ENCODE results near the gene ATG2B. TPM values are rescaled to one million over a fixed set of nuclear protein-coding genes. Genes with fewer than 3 reads are reported as not detected.

The ATG2B gene
- total and polyA plus RNA-seq, 2 of the 4 experiments (the other 2 are of a cell fraction): 6.9 to 22.0 TPM

GRCh38 chr14:96240641-96241040 lies 122.5 kb downstream of the ATG2B start:
- no peak for ATAC-seq (ENCODE audit: low read depth)
- H4K91ac ChIP-seq (ENCODE audit: insufficient read depth, low read depth, low read length): no peak overlapping the region
- no TSS peak for BruUV-seq (replicated peaks)
- WGBS, 2 experiments (ENCODE audit: extremely low coverage in 2 of 2, insufficient read length in 1 of 2): 96% methylated on average over 17 of the region's 18 CpGs; no CpG with 5 or more reads in 1 of the 2 experiments
- no peak overlapping the region for H3K9ac ChIP-seq (ENCODE audit: low read depth, low read length)
- no peak overlapping the region for H3K14ac ChIP-seq (replicated peaks; ENCODE audit: low read depth, low read length)
- H2BK5ac ChIP-seq (ENCODE audit: low read depth, low read length, poor library complexity, severe bottlenecking): no peak overlapping the region
- ChIA-PET POLR2A (ENCODE audit: unreplicated experiment) (no interaction called here), CTCF (no interaction called here)
- intact Hi-C loops (cut with micrococcal nuclease) (no loop called here), in situ Hi-C loops (cut with MboI; ENCODE audit: low sequenced_read_pairs) (no loop called here), dilution Hi-C loops (cut with HindIII; ENCODE audit: low sequenced_read_pairs, unreplicated experiment) (no loop called here)
- H2AK5ac ChIP-seq (ENCODE audit: low read depth, low read length): no peak overlapping the region
- H4K8ac ChIP-seq (ENCODE audit: low read depth in 2 of 2, low read length in 2 of 2): no peak overlapping the region
- no peak overlapping the region for H3K4me2 ChIP-seq (ENCODE audit: low read depth, low read length)
- H3K23ac ChIP-seq (ENCODE audit: low read depth, low read length): no peak overlapping the region
- H3K27me3 ChIP-seq (ENCODE audit: control insufficient read depth, insufficient read depth, low read length): no peaks in the 10 kb centered on the region
- no peak overlapping the region for H2AFZ ChIP-seq (replicated peaks; ENCODE audit: low read length, poor library complexity)
- H3K9me3 ChIP-seq (ENCODE audit: control insufficient read depth, insufficient read depth, low read length): no peaks in the 10 kb centered on the region
- H3K4me3 ChIP-seq (ENCODE audit: insufficient read depth, low read depth, low read length): no peak overlapping the region
- H2BK120ac ChIP-seq (ENCODE audit: low read depth, low read length): no peak overlapping the region
- peaks cover 47 to 78% of the 10 kb centered on the region in 2 experiments for H3K79me1 ChIP-seq (ENCODE audit: low read depth in 1 of 2, low read length in 2 of 2)
- H3K9me1 ChIP-seq (ENCODE audit: insufficient read depth, low read length): peaks cover 16% of the 10 kb centered on the region
- no peak overlapping the region for H3K27ac ChIP-seq (ENCODE audit: insufficient read depth, low read length)
- peaks cover 2% of the 10 kb centered on the region for H3K4me1 ChIP-seq (ENCODE audit: control insufficient read depth, insufficient read depth, low read length)
- H4K5ac ChIP-seq (ENCODE audit: low read depth, low read length): no peak overlapping the region
- H3K18ac ChIP-seq (ENCODE audit: low read depth, low read length): no peak overlapping the region
- no peak overlapping the region for H3K4ac ChIP-seq (ENCODE audit: low read depth, low read length)
- DNase-seq: no peak
- H4K20me1 ChIP-seq (ENCODE audit: insufficient read depth, low read length): 0 out of 2 replicates have a peak, but pooled peaks cover 9% of the 10 kb centered on the region
- TF ChIP-seq CHD1 (IDR thresholded peaks at IDR 0.05; ENCODE audit: low read depth, low read length): no peak
- TF ChIP-seq POLR2A (IDR thresholded peaks at IDR 0.05; ENCODE audit: low read depth, low read length): no peak
- TF ChIP-seq MAFK (IDR thresholded peaks at IDR 0.05; ENCODE audit: low read depth, low read length): no peak
- TF ChIP-seq RFX5 (IDR thresholded peaks at IDR 0.05; ENCODE audit: low read depth, low read length): no peak
- peaks cover 87% of the 10 kb centered on the region for H3K36me3 ChIP-seq (ENCODE audit: control insufficient read depth, insufficient read depth, low read length)
- H2AK9ac ChIP-seq (replicated peaks; ENCODE audit: low read depth, low read length, poor library complexity): no peak overlapping the region
- no peak overlapping the region for H2BK15ac ChIP-seq (ENCODE audit: low read depth, low read length)
- H2BK20ac ChIP-seq (ENCODE audit: low read depth, low read length): no peak overlapping the region
- H3K56ac ChIP-seq (ENCODE audit: extremely low read depth, insufficient read depth, low read length): no peak overlapping the region

All from IMR-90 (cell line).